ENCODE results near the gene GRIK4.

GRIK4 gene

GRCh38 chr11:120977266-120978137, 466.0 kb downstream of the GRIK4 start:
- no peak overlapping the region for H3K4me3 ChIP-seq (IDR thresholded peaks at IDR 0.05; ENCODE audit: insufficient read depth, low read depth, low read length)
- H3K9ac ChIP-seq = no peak overlapping the region
- no peaks in the 10 kb centered on the region for H3K79me2 ChIP-seq (ENCODE audit: insufficient read depth, low read depth)
- no peaks in the 10 kb centered on the region for H3K4me1 ChIP-seq (ENCODE audit: low read depth, poor library complexity, severe bottlenecking)
- H4K20me1 ChIP-seq (ENCODE audit: insufficient read depth) = no peaks in the 10 kb centered on the region
- H3K27ac ChIP-seq = no peak overlapping the region
- H3K36me3 ChIP-seq (ENCODE audit: insufficient read depth) = no peaks in the 10 kb centered on the region
- TF ChIP-seq CTCF (conservative IDR thresholded peaks at IDR 0.05; ENCODE audit: low read depth, low read length) = no peak
- H2AFZ ChIP-seq (ENCODE audit: low read depth) = no peak overlapping the region
- no peaks in the 10 kb centered on the region for H3K27me3 ChIP-seq (ENCODE audit: insufficient read depth, low read depth)
- no peak overlapping the region for H3K4me2 ChIP-seq

- H3K9ac ChIP-seq = no peak overlapping the region
These were observed 467.2 kb downstream of the GRIK4 start for GRCh38 chr11:120978701-120979100.

GRCh38 chr11:120985718-120986569, 474.4 kb downstream of the GRIK4 start:
- Histone ChIP-seq H3K79me2 (ENCODE audit: insufficient read depth, low read depth) (no peaks in the 10 kb centered on the region), H3K27me3 (ENCODE audit: insufficient read depth, low read depth) (no peaks in the 10 kb centered on the region), H4K20me1 (ENCODE audit: insufficient read depth) (no peaks in the 10 kb centered on the region), H3K4me1 (ENCODE audit: low read depth, poor library complexity, severe bottlenecking) (no peaks in the 10 kb centered on the region), H3K9ac (peak overlapping the region; percentile 15; the same call in 1 of the 2 replicates), H2AFZ (ENCODE audit: low read depth) (peak overlapping the region; percentile 49), H3K4me2 (peak overlapping the region; percentile 60), H3K4me3 (IDR thresholded peaks at IDR 0.05; ENCODE audit: insufficient read depth, low read depth, low read length) (no peak overlapping the region), H3K36me3 (ENCODE audit: insufficient read depth) (no peaks in the 10 kb centered on the region), H3K27ac (no peak overlapping the region)
- no peak for TF ChIP-seq CTCF (conservative IDR thresholded peaks at IDR 0.05; ENCODE audit: low read depth, low read length)

More at GRCh38 chr11:120978701-120979100, 467.2 kb downstream of the GRIK4 start:
- no peak overlapping the region for H3K4me3 ChIP-seq (IDR thresholded peaks at IDR 0.05; ENCODE audit: insufficient read depth, low read depth, low read length)
- H3K27ac ChIP-seq = no peak overlapping the region
- no peaks in the 10 kb centered on the region for H4K20me1 ChIP-seq (ENCODE audit: insufficient read depth)
- no peak overlapping the region for H2AFZ ChIP-seq (ENCODE audit: low read depth)
- H3K27me3 ChIP-seq (ENCODE audit: insufficient read depth, low read depth) = no peaks in the 10 kb centered on the region
- H3K4me1 ChIP-seq (ENCODE audit: low read depth, poor library complexity, severe bottlenecking) = no peaks in the 10 kb centered on the region
- H3K36me3 ChIP-seq (ENCODE audit: insufficient read depth) = no peaks in the 10 kb centered on the region
- no peak overlapping the region for H3K4me2 ChIP-seq
- no peak for TF ChIP-seq CTCF (conservative IDR thresholded peaks at IDR 0.05; ENCODE audit: low read depth, low read length)
- H3K79me2 ChIP-seq (ENCODE audit: insufficient read depth, low read depth) = no peaks in the 10 kb centered on the region

- Histone ChIP-seq H4K20me1 (ENCODE audit: insufficient read depth) (no peaks in the 10 kb centered on the region), H3K4me2 (no peak overlapping the region), H3K79me2 (ENCODE audit: insufficient read depth, low read depth) (no peaks in the 10 kb centered on the region), H3K9ac (no peak overlapping the region), H3K27ac (no peak overlapping the region), H3K4me1 (ENCODE audit: low read depth, poor library complexity, severe bottlenecking) (no peaks in the 10 kb centered on the region), H3K4me3 (IDR thresholded peaks at IDR 0.05; ENCODE audit: insufficient read depth, low read depth, low read length) (no peak overlapping the region), H3K27me3 (ENCODE audit: insufficient read depth, low read depth) (no peaks in the 10 kb centered on the region), H3K36me3 (ENCODE audit: insufficient read depth) (no peaks in the 10 kb centered on the region), H2AFZ (ENCODE audit: low read depth) (no peak overlapping the region)
- TF ChIP-seq CTCF (conservative IDR thresholded peaks at IDR 0.05; ENCODE audit: low read depth, low read length) = no peak
These were observed 477.1 kb downstream of the GRIK4 start for GRCh38 chr11:120988603-120989002.
